GM23338 (cell line): ENCODE data around the gene GRID1. TPM values are rescaled to one million over a fixed set of nuclear protein-coding genes. Genes with fewer than 3 reads are reported as not detected.

Source experiments
- ATAC-seq: fragments of 200-7000 bp; cut with Tn5 transposase; 3 replicates; pipeline ENCODE4 v1.9.1; 2020
- DNase-seq: peaks from one replicate; pipeline ENCODE4 v3.0.0-alpha.2; 2015; ENCODE audit warnings: low spot score
- H2AFZ ChIP-seq: fragments of 200-600 bp; sonication (generic); 2 replicates; pipeline ENCODE4 v1.8.0; 2016; ENCODE audit warnings: antibody characterized with exemption, mild to moderate bottlenecking, moderate library complexity
- H3F3A ChIP-seq: fragments of 200-600 bp; sonication (generic); replicated peaks from 2 replicates; pipeline ENCODE4 v1.8.0; 2017; ENCODE audit warnings: antibody characterized with exemption, mixed run types, low read depth
- H3K27ac ChIP-seq: fragments of 200-600 bp; sonication (generic); 2 replicates; pipeline ENCODE4 v1.6.1; 2016; ENCODE audit warnings: low read depth
- H3K27me3 ChIP-seq: fragments of 200-600 bp; sonication (generic); 2 replicates; pipeline ENCODE4 v1.8.0; 2016; ENCODE audit warnings: mild to moderate bottlenecking, mixed run types, moderate library complexity; ENCODE audit not compliant: insufficient read depth
- H3K36me3 ChIP-seq: fragments of 200-600 bp; sonication (generic); 2 replicates; pipeline ENCODE4 v1.8.0; 2016; ENCODE audit warnings: mild to moderate bottlenecking; ENCODE audit not compliant: insufficient read depth
- H3K4me1 ChIP-seq: fragments of 200-600 bp; sonication (generic); 2 replicates; pipeline ENCODE4 v1.8.0; 2016; ENCODE audit warnings: mild to moderate bottlenecking, moderate library complexity; ENCODE audit not compliant: insufficient read depth
- H3K4me2 ChIP-seq: fragments of 200-600 bp; sonication (generic); 2 replicates; pipeline ENCODE4 v1.7.1; 2017; ENCODE audit warnings: mixed run types
- H3K4me3 ChIP-seq: fragments of 200-600 bp; sonication (generic); 2 replicates; pipeline ENCODE4 v1.6.1; 2016; ENCODE audit warnings: mixed run types
- H3K79me2 ChIP-seq: fragments of 200-600 bp; sonication (generic); replicated peaks from 2 replicates; pipeline ENCODE4 v1.8.0; 2017; ENCODE audit warnings: mild to moderate bottlenecking; ENCODE audit not compliant: insufficient read depth
- H3K9me2 ChIP-seq: fragments of 200-600 bp; sonication (generic); 2 replicates; pipeline ENCODE4 v1.8.0; 2017; ENCODE audit not compliant: insufficient read depth
- H4K20me1 ChIP-seq: fragments of 200-600 bp; sonication (generic); replicated peaks from 2 replicates; pipeline ENCODE4 v1.8.0; 2017; ENCODE audit warnings: mild to moderate bottlenecking; ENCODE audit not compliant: insufficient read depth
- H3K27ac Mint-ChIP-seq: 2 replicates; pipeline ENCODE4 v1.8.0; 2020; ENCODE audit warnings: inconsistent platforms, mild to moderate bottlenecking, moderate library complexity, mixed read lengths
- H3K27me3 Mint-ChIP-seq: 3 replicates; pipeline ENCODE4 v1.8.0; 2022; ENCODE audit warnings: low read depth, mild to moderate bottlenecking, moderate library complexity, mixed read lengths, inconsistent platforms; ENCODE audit not compliant: insufficient read depth, poor library complexity
- H3K36me3 Mint-ChIP-seq: 3 replicates; pipeline ENCODE4 v1.8.0; 2021; ENCODE audit warnings: low read depth, mild to moderate bottlenecking, inconsistent platforms, moderate library complexity, mixed read lengths
- H3K4me1 Mint-ChIP-seq: 3 replicates; pipeline ENCODE4 v1.8.0; 2020; ENCODE audit warnings: mild to moderate bottlenecking, inconsistent platforms, mixed read lengths
- H3K4me3 Mint-ChIP-seq: 3 replicates; pipeline ENCODE4 v1.8.0; 2021; ENCODE audit warnings: moderate library complexity, mild to moderate bottlenecking, inconsistent platforms, mixed read lengths
- H3K9me3 Mint-ChIP-seq: 3 replicates; pipeline ENCODE4 v1.8.0; 2020; ENCODE audit warnings: moderate library complexity, mild to moderate bottlenecking, inconsistent platforms, mixed read lengths
- CREB1 ChIP-seq: fragments of 250-450 bp; sonication (Bioruptor Pico); IDR thresholded peaks from 2 replicates; pipeline ENCODE4 v1.5.0; 2020; ENCODE audit warnings: low read depth, mild to moderate bottlenecking, moderate library complexity
- EZH2 ChIP-seq: fragments of 200-600 bp; sonication (generic); IDR thresholded peaks from one replicate; pipeline ENCODE4 v1.8.0; 2017; ENCODE audit warnings: antibody characterized with exemption, mild to moderate bottlenecking, low read depth; ENCODE audit not compliant: unreplicated experiment
- EZH2phosphoT487 ChIP-seq: fragments of 200-600 bp; sonication (generic); IDR thresholded peaks from one replicate; pipeline ENCODE4 v1.8.1; 2018; ENCODE audit warnings: antibody characterized with exemption; ENCODE audit not compliant: unreplicated experiment
- JUNB ChIP-seq: IDR thresholded peaks from one replicate; pipeline ENCODE4 v1.6.1; 2016; ENCODE audit warnings: antibody characterized with exemption; ENCODE audit not compliant: unreplicated experiment
- NANOG ChIP-seq: IDR thresholded peaks from 2 replicates; pipeline ENCODE4 v1.6.1; 2016; ENCODE audit warnings: antibody characterized with exemption, borderline replicate concordance
- POLR2AphosphoS5 ChIP-seq: IDR thresholded peaks from 2 replicates; pipeline ENCODE4 v1.6.1; 2016; ENCODE audit warnings: antibody characterized with exemption, low read depth
- REST ChIP-seq: IDR thresholded peaks from one replicate; pipeline ENCODE4 v1.6.1; 2018; ENCODE audit warnings: antibody characterized with exemption; ENCODE audit not compliant: unreplicated experiment
- STAT1 ChIP-seq: IDR thresholded peaks from one replicate; pipeline ENCODE4 v1.6.1; 2016; ENCODE audit warnings: antibody characterized with exemption; ENCODE audit not compliant: unreplicated experiment
- ZNF114 ChIP-seq: fragments of 250-450 bp; sonication (Bioruptor Pico); IDR thresholded peaks from 2 replicates; pipeline ENCODE4 v1.5.0; 2020; ENCODE audit warnings: mild to moderate bottlenecking, moderate library complexity
- ZNF331 ChIP-seq: fragments of 250-450 bp; sonication (Bioruptor Pico); IDR thresholded peaks from 2 replicates; pipeline ENCODE4 v1.5.0; 2020; ENCODE audit warnings: low read depth, mild to moderate bottlenecking, moderate library complexity
- polyA plus RNA-seq: library from polyadenylated mRNA; unstranded; fragments of >200 nt; fragmentation: Nextera tagmentation; extraction: Ambion mirVana; gene quantifications from 2 replicates; pipeline ENCODE4 v1.2.1, GENCODE V29; 2016
- total RNA-seq: library from RNA; depleted of rRNA; stranded (reverse); fragments of >200 nt; shearing (Covaris generic); gene quantifications from 2 replicates; pipeline ENCODE4 v1.2.3, GENCODE V29; 2014
- TF ChIP-seq, protein P1 (sequence below), 2 experiments: fragments of 200-600 bp in 1 of 2; sonication (generic) in 1 of 2; conservative IDR thresholded peaks; 2 replicates each; pipeline versions ENCODE4 v1.5.1 to v1.6.1; 2016 to 2017; ENCODE audit warnings: antibody characterized with exemption in 2 of 2, low read depth in 2 of 2, mild to moderate bottlenecking in 2 of 2, moderate library complexity in 1 of 2
- TF ChIP-seq, protein P2 (sequence below): fragments of 250-450 bp; sonication (Bioruptor Pico); IDR thresholded peaks from 2 replicates; pipeline ENCODE4 v1.5.0; 2020; ENCODE audit warnings: mild to moderate bottlenecking, moderate library complexity
- TF ChIP-seq, protein P3 (sequence below): IDR thresholded peaks from 2 replicates; pipeline ENCODE4 v1.6.1; 2016; ENCODE audit warnings: antibody characterized with exemption

GRID1 gene
- total and polyA plus RNA-seq, 2 experiments from 2014 or later = 0.14 to 0.15 TPM

- H3K4me2 ChIP-seq = no peak overlapping the region
- peaks cover 5% of the 10 kb centered on the region for H3K27me3 Mint-ChIP-seq
- H2AFZ ChIP-seq = no peak overlapping the region
- DNase-seq (no peak), ATAC-seq (no peak)
- H3K36me3 ChIP-seq = no peaks in the 10 kb centered on the region
- H3K36me3 Mint-ChIP-seq = peaks cover 13% of the 10 kb centered on the region
- H3K9me3 Mint-ChIP-seq = peaks cover 80% of the 10 kb centered on the region
- H3K4me1 ChIP-seq = no peaks in the 10 kb centered on the region
- H3K27ac ChIP-seq = no peak overlapping the region
- H3K4me3 ChIP-seq = no peak overlapping the region
- H3K27me3 ChIP-seq = no peaks in the 10 kb centered on the region
- H3F3A ChIP-seq = no peaks in the 10 kb centered on the region
- no peaks in the 10 kb centered on the region for H3K9me2 ChIP-seq
- no peak overlapping the region for H3K4me3 Mint-ChIP-seq
- no peaks in the 10 kb centered on the region for H4K20me1 ChIP-seq
- H3K4me1 Mint-ChIP-seq = peaks cover 3% of the 10 kb centered on the region; the same call in 1 of the 3 replicates
- H3K27ac Mint-ChIP-seq = no peak overlapping the region
- H3K79me2 ChIP-seq = no peaks in the 10 kb centered on the region
- TF ChIP-seq ZNF331 (no peak), POLR2AphosphoS5 (no peak), STAT1 (no peak), JUNB (no peak), ZNF114 (no peak), CREB1 (no peak), REST (no peak), EZH2phosphoT487 (no peak), NANOG (no peak), EZH2 (no peak)
- TF ChIP-seq, protein P1, sequence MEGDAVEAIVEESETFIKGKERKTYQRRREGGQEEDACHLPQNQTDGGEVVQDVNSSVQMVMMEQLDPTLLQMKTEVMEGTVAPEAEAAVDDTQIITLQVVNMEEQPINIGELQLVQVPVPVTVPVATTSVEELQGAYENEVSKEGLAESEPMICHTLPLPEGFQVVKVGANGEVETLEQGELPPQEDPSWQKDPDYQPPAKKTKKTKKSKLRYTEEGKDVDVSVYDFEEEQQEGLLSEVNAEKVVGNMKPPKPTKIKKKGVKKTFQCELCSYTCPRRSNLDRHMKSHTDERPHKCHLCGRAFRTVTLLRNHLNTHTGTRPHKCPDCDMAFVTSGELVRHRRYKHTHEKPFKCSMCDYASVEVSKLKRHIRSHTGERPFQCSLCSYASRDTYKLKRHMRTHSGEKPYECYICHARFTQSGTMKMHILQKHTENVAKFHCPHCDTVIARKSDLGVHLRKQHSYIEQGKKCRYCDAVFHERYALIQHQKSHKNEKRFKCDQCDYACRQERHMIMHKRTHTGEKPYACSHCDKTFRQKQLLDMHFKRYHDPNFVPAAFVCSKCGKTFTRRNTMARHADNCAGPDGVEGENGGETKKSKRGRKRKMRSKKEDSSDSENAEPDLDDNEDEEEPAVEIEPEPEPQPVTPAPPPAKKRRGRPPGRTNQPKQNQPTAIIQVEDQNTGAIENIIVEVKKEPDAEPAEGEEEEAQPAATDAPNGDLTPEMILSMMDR (conservative IDR thresholded peaks at IDR 0.05; ENCODE audit: low read depth in 2 of 2) = no peak
- TF ChIP-seq, protein P2, sequence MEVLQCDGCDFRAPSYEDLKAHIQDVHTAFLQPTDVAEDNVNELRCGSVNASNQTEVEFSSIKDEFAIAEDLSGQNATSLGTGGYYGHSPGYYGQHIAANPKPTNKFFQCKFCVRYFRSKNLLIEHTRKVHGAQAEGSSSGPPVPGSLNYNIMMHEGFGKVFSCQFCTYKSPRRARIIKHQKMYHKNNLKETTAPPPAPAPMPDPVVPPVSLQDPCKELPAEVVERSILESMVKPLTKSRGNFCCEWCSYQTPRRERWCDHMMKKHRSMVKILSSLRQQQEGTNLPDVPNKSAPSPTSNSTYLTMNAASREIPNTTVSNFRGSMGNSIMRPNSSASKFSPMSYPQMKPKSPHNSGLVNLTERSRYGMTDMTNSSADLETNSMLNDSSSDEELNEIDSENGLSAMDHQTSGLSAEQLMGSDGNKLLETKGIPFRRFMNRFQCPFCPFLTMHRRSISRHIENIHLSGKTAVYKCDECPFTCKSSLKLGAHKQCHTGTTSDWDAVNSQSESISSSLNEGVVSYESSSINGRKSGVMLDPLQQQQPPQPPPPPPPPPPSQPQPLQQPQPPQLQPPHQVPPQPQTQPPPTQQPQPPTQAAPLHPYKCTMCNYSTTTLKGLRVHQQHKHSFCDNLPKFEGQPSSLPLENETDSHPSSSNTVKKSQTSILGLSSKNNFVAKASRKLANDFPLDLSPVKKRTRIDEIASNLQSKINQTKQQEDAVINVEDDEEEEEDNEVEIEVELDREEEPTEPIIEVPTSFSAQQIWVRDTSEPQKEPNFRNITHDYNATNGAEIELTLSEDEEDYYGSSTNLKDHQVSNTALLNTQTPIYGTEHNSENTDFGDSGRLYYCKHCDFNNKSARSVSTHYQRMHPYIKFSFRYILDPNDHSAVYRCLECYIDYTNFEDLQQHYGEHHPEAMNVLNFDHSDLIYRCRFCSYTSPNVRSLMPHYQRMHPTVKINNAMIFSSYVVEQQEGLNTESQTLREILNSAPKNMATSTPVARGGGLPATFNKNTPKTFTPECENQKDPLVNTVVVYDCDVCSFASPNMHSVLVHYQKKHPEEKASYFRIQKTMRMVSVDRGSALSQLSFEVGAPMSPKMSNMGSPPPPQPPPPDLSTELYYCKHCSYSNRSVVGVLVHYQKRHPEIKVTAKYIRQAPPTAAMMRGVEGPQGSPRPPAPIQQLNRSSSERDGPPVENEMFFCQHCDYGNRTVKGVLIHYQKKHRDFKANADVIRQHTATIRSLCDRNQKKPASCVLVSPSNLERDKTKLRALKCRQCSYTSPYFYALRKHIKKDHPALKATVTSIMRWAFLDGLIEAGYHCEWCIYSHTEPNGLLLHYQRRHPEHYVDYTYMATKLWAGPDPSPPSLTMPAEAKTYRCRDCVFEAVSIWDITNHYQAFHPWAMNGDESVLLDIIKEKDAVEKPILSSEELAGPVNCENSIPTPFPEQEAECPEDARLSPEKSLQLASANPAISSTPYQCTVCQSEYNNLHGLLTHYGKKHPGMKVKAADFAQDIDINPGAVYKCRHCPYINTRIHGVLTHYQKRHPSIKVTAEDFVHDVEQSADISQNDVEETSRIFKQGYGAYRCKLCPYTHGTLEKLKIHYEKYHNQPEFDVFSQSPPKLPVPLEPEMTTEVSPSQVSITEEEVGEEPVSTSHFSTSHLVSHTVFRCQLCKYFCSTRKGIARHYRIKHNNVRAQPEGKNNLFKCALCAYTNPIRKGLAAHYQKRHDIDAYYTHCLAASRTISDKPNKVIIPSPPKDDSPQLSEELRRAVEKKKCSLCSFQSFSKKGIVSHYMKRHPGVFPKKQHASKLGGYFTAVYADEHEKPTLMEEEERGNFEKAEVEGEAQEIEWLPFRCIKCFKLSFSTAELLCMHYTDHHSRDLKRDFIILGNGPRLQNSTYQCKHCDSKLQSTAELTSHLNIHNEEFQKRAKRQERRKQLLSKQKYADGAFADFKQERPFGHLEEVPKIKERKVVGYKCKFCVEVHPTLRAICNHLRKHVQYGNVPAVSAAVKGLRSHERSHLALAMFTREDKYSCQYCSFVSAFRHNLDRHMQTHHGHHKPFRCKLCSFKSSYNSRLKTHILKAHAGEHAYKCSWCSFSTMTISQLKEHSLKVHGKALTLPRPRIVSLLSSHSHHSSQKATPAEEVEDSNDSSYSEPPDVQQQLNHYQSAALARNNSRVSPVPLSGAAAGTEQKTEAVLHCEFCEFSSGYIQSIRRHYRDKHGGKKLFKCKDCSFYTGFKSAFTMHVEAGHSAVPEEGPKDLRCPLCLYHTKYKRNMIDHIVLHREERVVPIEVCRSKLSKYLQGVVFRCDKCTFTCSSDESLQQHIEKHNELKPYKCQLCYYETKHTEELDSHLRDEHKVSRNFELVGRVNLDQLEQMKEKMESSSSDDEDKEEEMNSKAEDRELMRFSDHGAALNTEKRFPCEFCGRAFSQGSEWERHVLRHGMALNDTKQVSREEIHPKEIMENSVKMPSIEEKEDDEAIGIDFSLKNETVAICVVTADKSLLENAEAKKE (CRISPR knock-in tag) = no peak
- TF ChIP-seq, protein P3, sequence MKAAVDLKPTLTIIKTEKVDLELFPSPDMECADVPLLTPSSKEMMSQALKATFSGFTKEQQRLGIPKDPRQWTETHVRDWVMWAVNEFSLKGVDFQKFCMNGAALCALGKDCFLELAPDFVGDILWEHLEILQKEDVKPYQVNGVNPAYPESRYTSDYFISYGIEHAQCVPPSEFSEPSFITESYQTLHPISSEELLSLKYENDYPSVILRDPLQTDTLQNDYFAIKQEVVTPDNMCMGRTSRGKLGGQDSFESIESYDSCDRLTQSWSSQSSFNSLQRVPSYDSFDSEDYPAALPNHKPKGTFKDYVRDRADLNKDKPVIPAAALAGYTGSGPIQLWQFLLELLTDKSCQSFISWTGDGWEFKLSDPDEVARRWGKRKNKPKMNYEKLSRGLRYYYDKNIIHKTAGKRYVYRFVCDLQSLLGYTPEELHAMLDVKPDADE = no peak
Observed at GRCh38 chr10:85767891-85768290, 598.7 kb downstream of the GRID1 start.
